Suppressor macrophage treated with lipopolysaccharide for 1 hour (primary cell): ENCODE results near the gene TRH.
"Not testable (repeated sequence)": the region's sequence is repeated elsewhere in the genome, so short reads cannot be mapped to it uniquely, and the experiment has no call there.

Experiments
- DNase-seq, 3 donors: peaks; one replicate each; pipeline ENCODE4 v3.0.0-alpha.2; 2020 to 2022

TRH gene

GRCh38 chr3:130013246-130013645, 38.7 kb downstream of the TRH start:
- DNase-seq, result not testable (repeated sequence)

- no peak for DNase-seq
Measured at GRCh38 chr3:130014526-130014925, 40.0 kb downstream of the TRH start.

DNA sequence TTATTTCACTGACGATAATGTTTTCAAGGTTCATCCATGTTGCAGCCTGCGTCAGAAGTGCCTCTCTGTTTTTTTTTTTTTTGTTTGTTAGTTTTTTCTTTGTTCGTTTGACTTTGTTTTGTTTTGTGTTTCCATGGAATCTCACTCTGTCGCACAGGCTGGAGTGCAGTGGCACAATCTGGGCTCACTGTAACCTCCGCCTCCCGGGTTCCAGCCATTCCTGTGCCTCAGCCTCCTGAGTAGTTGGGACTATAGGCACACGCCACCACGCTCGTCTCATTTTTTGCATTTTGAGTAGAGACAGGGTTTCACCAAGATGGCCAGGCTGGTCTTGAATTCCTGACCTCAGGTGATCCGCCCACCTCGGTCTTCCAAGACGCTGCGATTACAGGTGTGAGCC, 43.1 kb downstream of the TRH start:
- DNase-seq, result not testable (repeated sequence)

DNA sequence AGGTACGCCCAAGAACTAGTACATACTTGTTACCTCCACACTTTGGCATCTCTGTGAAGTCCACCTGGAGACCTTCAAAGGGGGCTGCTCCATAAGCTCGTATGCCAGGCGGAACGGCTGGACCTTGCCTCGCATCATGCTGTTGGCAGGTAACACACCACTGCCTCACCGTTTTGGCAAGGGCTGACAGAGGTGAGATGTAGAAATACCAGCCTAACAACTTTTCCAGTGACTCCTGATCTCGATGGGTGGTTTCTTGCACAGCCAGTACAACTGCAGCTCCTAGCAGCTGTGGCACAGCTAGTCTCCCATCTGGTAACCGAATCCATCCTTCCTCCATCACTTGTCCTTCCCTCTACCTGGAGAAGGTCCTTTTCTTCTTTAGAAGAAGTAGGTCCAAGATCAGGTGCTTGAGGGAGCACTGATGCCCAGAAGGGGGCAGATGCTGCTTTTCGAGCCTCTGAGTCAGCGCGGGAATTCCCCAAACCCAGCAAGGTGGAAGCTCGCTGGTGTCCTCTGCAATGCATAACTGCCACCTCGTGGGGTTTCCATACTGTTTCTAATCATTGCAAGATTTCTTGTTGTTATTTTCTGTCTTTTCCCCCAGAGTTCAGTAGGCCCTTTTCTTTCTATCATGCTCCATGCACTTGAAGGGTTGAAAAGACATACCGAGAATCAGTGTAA, 51.8 kb downstream of the TRH start:
- peak; percentile 26 to 36 (median 28) for DNase-seq

GRCh38 chr3:130027437-130027836, 52.9 kb downstream of the TRH start:
- DNase-seq, result not testable (repeated sequence)
